Measurements from ENCODE around the gene TOR1AIP2.
"Not testable (repeated sequence)": the region's sequence is repeated elsewhere in the genome, so short reads cannot be mapped to it uniquely, and the experiment has no call there.

TOR1AIP2 gene

GRCh38 chr1:179875596-179876299 lies 1.9 kb downstream of the TOR1AIP2 start:
- no peak for DNase-seq

GRCh38 chr1:179873438-179873851 lies 4.2 kb downstream of the TOR1AIP2 start:
- no peak for DNase-seq

- DNase-seq, result no peak
These were observed 5.0 kb downstream of the TOR1AIP2 start for GRCh38 chr1:179872558-179872957.

- no peak for DNase-seq
These were observed 5.7 kb downstream of the TOR1AIP2 start for GRCh38 chr1:179871940-179872339.

- DNase-seq, result no peak
These were observed 6.7 kb downstream of the TOR1AIP2 start for GRCh38 chr1:179870870-179871269.

GRCh38 chr1:179867493-179868330 lies 9.9 kb downstream of the TOR1AIP2 start:
- peak; percentile 53 for DNase-seq

GRCh38 chr1:179866616-179867015 lies 11.0 kb downstream of the TOR1AIP2 start:
- no peak for DNase-seq

GRCh38 chr1:179865377-179865776 lies 12.2 kb downstream of the TOR1AIP2 start:
- no peak for DNase-seq

- no peak for DNase-seq
These were observed 17.0 kb downstream of the TOR1AIP2 start for GRCh38 chr1:179860652-179861051.

- DNase-seq, result no peak
These were observed 20.6 kb downstream of the TOR1AIP2 start for GRCh38 chr1:179857009-179857408.

- no peak for DNase-seq
These were observed 21.3 kb downstream of the TOR1AIP2 start for GRCh38 chr1:179856296-179856695.

- not testable (repeated sequence) for DNase-seq
These were observed 21.8 kb downstream of the TOR1AIP2 start for GRCh38 chr1:179855831-179856230.

- no peak for DNase-seq
These were observed 24.5 kb downstream of the TOR1AIP2 start for GRCh38 chr1:179853102-179853501.

- no peak for DNase-seq
These were observed 29.4 kb downstream of the TOR1AIP2 start for GRCh38 chr1:179848233-179848632.

GRCh38 chr1:179840107-179840506 lies 37.5 kb downstream of the TOR1AIP2 start:
- no peak for DNase-seq

GRCh38 chr1:179836686-179837445 lies 40.7 kb downstream of the TOR1AIP2 start:
- DNase-seq, result not testable (repeated sequence)

GRCh38 chr1:179831852-179832699 lies 45.5 kb downstream of the TOR1AIP2 start:
- DNase-seq, result no peak

- no peak for DNase-seq
These were observed 46.4 kb downstream of the TOR1AIP2 start for GRCh38 chr1:179831225-179831624.

- DNase-seq, result no peak
These were observed 49.0 kb downstream of the TOR1AIP2 start for GRCh38 chr1:179828554-179829110.

GRCh38 chr1:179826626-179827280 lies 50.9 kb downstream of the TOR1AIP2 start:
- no peak for DNase-seq

- no peak for DNase-seq
These were observed 51.7 kb downstream of the TOR1AIP2 start for GRCh38 chr1:179825798-179826460.

All from fibroblast of skin of scalp (primary cell).